ENCODE results near the gene QRICH1. TPM values are rescaled to one million over a fixed set of nuclear protein-coding genes. Genes with fewer than 3 reads are reported as not detected.

Gene QRICH1
- total RNA-seq, 1 donor from 2014 or later = 129 TPM

GRCh38 chr3:48999085-48999858 is 94.6 kb downstream of the QRICH1 start:
- no peak for DNase-seq (ENCODE audit: low spot score in 2 of 2)
- Histone ChIP-seq H3K4me1 (no peaks in the 10 kb centered on the region), H3K27me3 (no peaks in the 10 kb centered on the region), H3K9me3 (no peaks in the 10 kb centered on the region), H3K4me3 (no peak overlapping the region), H3K36me3 (peaks cover 3 to 13% of the 10 kb centered on the region in 2 donors), H3K27ac (no peak overlapping the region)
- TF ChIP-seq, protein P1, sequence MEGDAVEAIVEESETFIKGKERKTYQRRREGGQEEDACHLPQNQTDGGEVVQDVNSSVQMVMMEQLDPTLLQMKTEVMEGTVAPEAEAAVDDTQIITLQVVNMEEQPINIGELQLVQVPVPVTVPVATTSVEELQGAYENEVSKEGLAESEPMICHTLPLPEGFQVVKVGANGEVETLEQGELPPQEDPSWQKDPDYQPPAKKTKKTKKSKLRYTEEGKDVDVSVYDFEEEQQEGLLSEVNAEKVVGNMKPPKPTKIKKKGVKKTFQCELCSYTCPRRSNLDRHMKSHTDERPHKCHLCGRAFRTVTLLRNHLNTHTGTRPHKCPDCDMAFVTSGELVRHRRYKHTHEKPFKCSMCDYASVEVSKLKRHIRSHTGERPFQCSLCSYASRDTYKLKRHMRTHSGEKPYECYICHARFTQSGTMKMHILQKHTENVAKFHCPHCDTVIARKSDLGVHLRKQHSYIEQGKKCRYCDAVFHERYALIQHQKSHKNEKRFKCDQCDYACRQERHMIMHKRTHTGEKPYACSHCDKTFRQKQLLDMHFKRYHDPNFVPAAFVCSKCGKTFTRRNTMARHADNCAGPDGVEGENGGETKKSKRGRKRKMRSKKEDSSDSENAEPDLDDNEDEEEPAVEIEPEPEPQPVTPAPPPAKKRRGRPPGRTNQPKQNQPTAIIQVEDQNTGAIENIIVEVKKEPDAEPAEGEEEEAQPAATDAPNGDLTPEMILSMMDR (IDR thresholded peaks at IDR 0.05) = no peak
- intact Hi-C loops (cut with DNase I) = no loop called here

GRCh38 chr3:48997714-48998637 is 95.9 kb downstream of the QRICH1 start:
- intact Hi-C loops (cut with DNase I) = no loop called here
- TF ChIP-seq, protein P1 (IDR thresholded peaks at IDR 0.05) = no peak
- peaks cover 3 to 13% of the 10 kb centered on the region in 2 donors for H3K36me3 ChIP-seq

GRCh38 chr3:48997102-48997635 is 96.7 kb downstream of the QRICH1 start:
- no peak overlapping the region for H3K27ac ChIP-seq
- DNase-seq (ENCODE audit: low spot score in 2 of 2) = no peak
- H3K9me3 ChIP-seq = no peaks in the 10 kb centered on the region
- intact Hi-C loops (cut with DNase I) = no loop called here
- peaks cover 3 to 13% of the 10 kb centered on the region in 2 donors for H3K36me3 ChIP-seq
- peaks cover 0 to under 1% of the 10 kb centered on the region in 2 donors for H3K4me1 ChIP-seq
- TF ChIP-seq, protein P1 (IDR thresholded peaks at IDR 0.05) = no peak
- no peaks in the 10 kb centered on the region for H3K27me3 ChIP-seq
- no peak overlapping the region for H3K4me3 ChIP-seq

More at GRCh38 chr3:48997714-48998637, 95.9 kb downstream of the QRICH1 start:
- no peak for DNase-seq (ENCODE audit: low spot score in 2 of 2)
- Histone ChIP-seq H3K27me3 (no peaks in the 10 kb centered on the region), H3K4me1 (no peaks in the 10 kb centered on the region), H3K9me3 (no peaks in the 10 kb centered on the region), H3K4me3 (no peak overlapping the region), H3K27ac (no peak overlapping the region)

DNA sequence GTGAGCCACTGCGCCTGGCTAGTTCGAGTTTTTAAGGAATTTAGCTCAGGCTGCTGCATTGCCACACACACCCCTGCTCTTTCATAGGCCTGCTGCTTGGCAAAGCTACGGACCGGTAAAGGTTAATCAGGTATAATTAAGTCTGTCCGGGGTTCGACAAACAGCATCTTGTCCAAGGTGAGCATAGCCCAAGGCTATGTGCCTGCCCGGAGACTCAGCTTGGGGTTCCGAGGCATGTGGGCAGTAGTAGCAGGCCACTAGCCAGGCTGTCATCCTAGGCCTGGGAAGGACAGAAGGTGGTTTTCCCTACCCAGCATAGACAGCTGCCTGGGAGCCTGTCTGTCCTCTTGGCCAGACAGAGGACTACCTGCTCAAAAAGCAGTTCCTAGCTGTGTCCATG is 97.2 kb downstream of the QRICH1 start:
- no peaks in the 10 kb centered on the region for H3K9me3 ChIP-seq
- peaks cover 3 to 13% of the 10 kb centered on the region in 2 donors for H3K36me3 ChIP-seq
- intact Hi-C loops (cut with DNase I) = no loop called here
- DNase-seq (ENCODE audit: low spot score in 2 of 2) = no peak
- peaks cover 0 to 4% of the 10 kb centered on the region in 2 donors for H3K4me1 ChIP-seq
- no peaks in the 10 kb centered on the region for H3K27me3 ChIP-seq
- no peak overlapping the region for H3K27ac ChIP-seq
- H3K4me3 ChIP-seq = no peak overlapping the region
- TF ChIP-seq, protein P1 (IDR thresholded peaks at IDR 0.05) = no peak

DNA sequence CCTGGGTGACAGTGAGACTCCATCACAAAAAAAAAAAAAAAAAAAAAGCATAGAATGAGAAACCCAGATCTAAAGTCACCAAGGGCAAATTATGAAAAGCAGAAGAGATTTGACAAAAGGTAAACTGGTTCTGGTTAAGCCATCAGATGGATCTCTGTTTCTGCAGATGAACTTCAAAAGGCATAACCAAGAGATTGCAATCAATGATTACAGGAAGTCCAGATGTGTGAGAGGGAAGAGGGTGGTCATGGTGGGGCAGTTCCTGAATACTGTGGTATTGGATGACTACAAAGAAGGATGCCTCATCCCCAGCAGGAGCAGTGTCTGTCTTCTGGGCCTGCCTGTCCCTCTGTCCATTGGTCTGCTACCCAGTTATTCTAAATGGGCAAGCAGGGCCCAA is 100.0 kb downstream of the QRICH1 start:
- intact Hi-C loops (cut with DNase I) = no loop called here
- H3K4me1 ChIP-seq = peaks cover 9 to 17% of the 10 kb centered on the region in 2 donors
- H3K36me3 ChIP-seq = peaks cover 3 to 8% of the 10 kb centered on the region in 2 donors
- H3K9me3 ChIP-seq = no peaks in the 10 kb centered on the region
- TF ChIP-seq, protein P1 (IDR thresholded peaks at IDR 0.05) = no peak
- no peak for DNase-seq (ENCODE audit: low spot score in 2 of 2)
- H3K27me3 ChIP-seq = no peaks in the 10 kb centered on the region
- H3K27ac ChIP-seq = no peak overlapping the region
- no peak overlapping the region for H3K4me3 ChIP-seq

All from ascending aorta (tissue), 2 donors.